OCI-LY3 (cell line): ENCODE data around the gene ADAMTSL4.

Experiments
- CTCF ChIP-seq: fragments of 200-600, 300-600 bp; sonication (generic); IDR thresholded peaks from 2 replicates; pipeline ENCODE4 v1.5.1; 2014; ENCODE audit warnings: antibody characterized with exemption, low read length, low read depth
- EZH2phosphoT487 ChIP-seq: fragments of 200-600 bp; shearing (Covaris generic); IDR thresholded peaks from 2 replicates; pipeline ENCODE4 v1.6.1; 2018; ENCODE audit warnings: antibody characterized with exemption, mixed run types, low read depth

GRCh38 chr1:150525348-150525747 lies 23.9 kb upstream of the ADAMTSL4 start:
- TF ChIP-seq CTCF (no peak), EZH2phosphoT487 (no peak)
